Cerebellar nuclear complex (tissue), 1 donor: ENCODE results near the gene ATP6V1G2.

Source experiments
- DNase-seq, 2 experiments: peaks; one replicate each; lab custom pipeline; 2025; lab: John Stamatoyannopoulos, UW

The ATP6V1G2 gene

DNA sequence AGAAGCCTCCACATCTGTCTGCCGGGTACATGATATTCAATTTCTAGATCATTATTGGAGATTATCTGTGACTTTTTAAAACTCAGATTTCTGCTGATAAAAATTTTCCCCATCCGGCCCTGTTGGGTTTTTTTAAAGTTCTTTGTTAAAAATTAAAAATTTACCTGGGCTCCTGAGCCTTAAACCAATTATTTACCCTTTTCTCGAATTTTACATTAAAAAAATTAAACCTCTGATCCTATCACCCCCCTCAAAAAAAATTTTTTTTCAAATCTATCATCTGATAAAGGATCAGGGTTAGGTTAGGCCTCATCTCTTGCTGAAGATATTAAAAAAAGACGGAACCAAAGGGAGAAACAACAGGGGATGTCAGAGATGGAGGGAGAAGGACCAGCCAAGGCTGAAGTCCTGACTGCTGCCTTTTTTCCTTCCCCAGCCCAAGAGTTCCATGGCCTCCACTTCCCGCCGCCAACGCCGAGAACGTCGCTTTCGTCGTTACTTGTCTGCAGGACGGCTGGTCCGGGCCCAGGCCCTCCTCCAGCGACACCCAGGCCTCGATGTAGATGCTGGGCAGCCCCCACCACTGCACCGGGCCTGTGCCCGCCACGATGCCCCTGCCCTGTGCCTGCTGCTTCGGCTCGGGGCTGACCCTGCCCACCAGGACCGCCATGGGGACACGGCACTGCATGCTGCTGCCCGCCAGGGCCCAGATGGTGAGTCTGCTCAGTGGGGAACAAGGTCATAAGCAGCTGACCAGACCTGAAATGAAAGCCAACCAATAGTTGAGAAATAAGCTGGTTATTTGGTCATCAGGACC is 1.5 kb upstream of the ATP6V1G2 start:
- DNase-seq: no peak

GRCh38 chr6:31546958-31547726 is 734 bp upstream of the ATP6V1G2 start, which contains the start of gene NFKBIL1:
NFKBIL1 (plus strand) TSS chr6:31547608; CDS start chr6:31547695, 87 bp downstream.
- DNase-seq: peak; percentile 72 to 97

GRCh38 chr6:31545291-31545690 is 1.1 kb downstream of the ATP6V1G2 start:
- DNase-seq: no peak

DNA sequence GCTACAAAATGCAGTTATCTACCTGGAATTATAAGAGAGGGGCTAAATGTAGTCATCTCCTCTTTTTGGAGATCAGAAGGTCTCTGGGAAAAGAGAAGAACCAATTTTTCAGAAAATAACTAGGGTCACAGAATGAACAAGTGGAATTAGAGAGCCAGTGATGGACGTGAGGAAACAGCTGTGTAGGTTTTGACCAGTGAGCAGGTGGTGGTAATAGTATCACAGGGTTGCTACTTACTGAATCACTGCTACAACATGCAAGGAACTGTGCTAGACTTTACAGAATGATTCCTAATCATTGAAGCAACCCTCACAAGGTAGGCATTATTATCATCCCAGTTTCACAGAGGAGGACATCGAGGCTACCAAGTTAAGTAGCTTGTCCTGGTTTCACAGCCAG is 1.7 kb downstream of the ATP6V1G2 start:
- DNase-seq: no peak

GRCh38 chr6:31543639-31544038 is 2.8 kb downstream of the ATP6V1G2 start:
- DNase-seq: no peak

- DNase-seq: peak; percentile 27 to 84
Measured at GRCh38 chr6:31541658-31542521, 4.5 kb downstream of the ATP6V1G2 start, which contains the start of gene DDX39B. DDX39B (minus strand) TSS chr6:31542003; CDS start chr6:31540532, 1,471 bp downstream.

- no peak for DNase-seq
Measured at GRCh38 chr6:31541059-31541657, 5.2 kb downstream of the ATP6V1G2 start.

DNA sequence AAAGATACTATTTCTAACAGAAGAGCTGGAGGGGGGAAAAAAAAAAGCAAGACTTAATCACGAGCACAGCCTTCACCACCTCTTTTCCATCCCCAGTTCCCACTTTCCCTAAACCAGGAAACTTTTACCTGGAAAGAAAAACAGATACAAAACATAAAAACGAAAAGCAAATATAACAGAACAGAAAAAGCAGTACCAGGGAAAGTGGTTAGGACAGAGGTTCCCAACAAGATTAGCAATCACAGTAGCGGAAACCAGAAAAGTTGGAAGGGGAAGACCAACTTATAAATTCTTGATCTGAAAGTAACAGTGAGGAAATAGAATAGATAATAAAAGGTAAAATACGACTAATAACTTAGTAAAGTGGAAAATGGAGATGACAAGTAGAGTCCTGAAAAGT is 5.8 kb downstream of the ATP6V1G2 start:
- DNase-seq: no peak

DNA sequence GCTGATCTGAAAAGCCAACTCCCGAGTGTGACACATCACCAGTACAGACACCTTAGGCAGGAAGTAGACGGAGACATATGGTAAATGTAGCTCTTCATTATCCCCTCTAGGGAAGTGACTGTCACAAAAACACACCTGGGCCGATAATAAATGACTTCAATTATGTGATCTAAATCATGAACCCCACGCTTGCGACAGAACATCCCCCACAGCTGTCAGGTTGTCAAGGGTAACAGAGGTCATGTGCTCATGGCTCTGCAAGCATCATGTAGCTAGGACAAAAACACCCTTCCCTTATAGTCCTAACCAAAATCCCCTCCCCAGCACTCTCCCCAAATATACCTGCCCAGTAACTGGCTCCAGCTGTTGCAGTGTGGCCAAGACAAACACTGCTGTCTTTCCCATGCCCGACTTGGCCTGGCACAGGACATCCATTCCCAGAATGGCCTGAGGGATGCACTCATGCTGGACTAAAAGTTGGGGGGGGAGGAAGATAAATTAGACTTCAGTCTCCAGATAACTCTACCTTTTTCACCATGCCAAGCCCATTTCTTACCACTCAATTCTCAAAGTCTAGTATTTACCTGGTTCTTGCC is 7.5 kb downstream of the ATP6V1G2 start:
- DNase-seq: no peak

- DNase-seq: no peak
Measured at GRCh38 chr6:31535538-31536324, 10.7 kb downstream of the ATP6V1G2 start.

GRCh38 chr6:31534521-31535040 is 11.8 kb downstream of the ATP6V1G2 start:
- no peak for DNase-seq

GRCh38 chr6:31534011-31534410 is 12.4 kb downstream of the ATP6V1G2 start:
- no peak for DNase-seq

DNA sequence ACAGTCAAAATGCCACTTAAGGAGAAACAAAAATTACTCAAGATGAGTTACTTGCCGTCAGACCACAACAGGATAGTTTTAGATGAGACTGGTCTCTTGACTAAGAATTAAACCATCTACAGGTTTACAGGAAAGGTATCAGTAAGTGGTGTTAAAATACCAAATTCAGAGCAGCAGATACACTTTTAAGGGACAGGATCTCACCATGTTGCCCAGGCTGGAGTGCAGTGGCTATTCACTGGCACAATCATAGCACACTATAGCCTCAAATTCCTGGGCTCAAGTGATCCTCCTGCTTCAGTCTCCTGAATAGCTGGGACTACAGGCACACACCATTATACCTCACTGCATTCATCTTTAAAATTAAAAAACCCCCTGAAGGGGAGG is 13.0 kb downstream of the ATP6V1G2 start:
- DNase-seq: no peak

DNA sequence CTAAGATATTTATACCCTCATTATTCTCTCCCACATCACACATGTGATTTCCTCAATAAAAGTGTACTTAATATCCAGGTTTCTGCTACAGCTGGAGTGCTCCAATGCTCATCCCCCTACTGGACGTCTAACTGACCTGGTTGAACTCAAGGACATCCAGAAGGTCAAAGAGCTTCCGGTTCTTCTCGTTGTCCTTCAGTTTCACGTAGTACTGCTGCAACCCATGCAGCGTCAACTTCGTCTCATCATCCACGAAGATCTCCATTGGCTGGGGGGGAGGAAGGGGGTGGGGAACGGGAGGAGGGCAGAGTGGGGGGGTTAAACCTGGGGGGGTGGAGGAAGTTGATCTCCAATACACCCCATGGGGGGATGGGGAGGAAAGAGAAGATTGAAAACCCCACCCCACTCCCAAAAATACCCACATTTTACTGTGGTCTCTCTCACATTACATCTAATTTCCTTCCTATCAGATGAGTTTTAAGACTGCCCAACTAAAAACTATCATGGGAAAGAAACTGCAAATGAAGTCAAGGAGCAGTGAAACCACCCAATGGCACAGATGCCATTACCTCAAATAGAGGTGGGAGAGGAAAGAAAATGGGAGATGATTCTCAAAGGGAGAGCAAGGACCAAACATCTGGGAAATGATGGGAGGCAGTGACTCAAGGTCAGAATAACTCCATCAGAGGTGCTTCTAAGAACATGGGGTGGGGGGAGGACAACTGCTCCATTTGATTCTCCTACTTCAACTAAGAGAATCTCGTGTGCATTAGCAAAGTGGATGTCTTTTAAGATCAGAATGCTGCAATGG is 13.6 kb downstream of the ATP6V1G2 start:
- DNase-seq: no peak

DNA sequence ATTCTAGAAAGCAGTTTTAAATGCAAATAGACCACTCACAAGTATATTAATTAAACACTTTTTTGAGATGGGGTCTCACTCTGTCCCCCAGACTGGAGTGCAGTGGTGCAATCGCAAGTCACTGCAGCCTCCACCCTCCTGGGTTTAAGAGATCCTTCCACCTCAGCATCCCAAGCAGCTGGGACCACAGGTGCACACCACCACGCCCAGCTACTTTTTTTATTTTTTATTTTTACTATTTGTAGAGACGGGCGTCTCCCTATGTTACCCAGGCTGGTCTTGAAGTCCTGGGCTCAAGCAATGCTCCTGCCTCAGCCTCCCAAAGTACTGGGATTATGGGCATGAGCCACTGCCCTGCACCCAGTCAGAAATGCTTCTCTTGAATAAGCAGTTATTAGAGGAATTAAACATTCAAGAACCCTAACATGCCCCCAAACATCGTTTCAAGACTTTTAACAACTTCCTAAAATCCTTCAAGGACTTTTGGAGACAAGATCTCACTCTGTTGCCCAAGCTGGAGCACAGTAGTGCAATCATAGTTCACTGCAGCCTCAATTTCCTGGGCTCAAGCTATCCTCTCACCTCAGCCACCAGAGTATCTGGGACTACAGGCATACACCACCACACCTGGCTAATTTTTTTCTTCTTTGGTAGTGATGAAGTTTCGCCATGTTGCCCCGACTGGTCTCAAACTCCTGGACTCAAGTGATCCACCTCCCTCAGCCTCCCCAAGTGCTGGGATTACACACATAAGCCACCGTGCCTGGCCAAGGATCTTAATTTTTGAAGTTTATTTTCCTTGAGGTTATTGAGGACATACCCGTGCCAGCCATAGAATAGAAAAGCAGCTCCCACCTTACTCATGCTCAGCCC is 14.4 kb downstream of the ATP6V1G2 start:
- DNase-seq: no peak

DNA sequence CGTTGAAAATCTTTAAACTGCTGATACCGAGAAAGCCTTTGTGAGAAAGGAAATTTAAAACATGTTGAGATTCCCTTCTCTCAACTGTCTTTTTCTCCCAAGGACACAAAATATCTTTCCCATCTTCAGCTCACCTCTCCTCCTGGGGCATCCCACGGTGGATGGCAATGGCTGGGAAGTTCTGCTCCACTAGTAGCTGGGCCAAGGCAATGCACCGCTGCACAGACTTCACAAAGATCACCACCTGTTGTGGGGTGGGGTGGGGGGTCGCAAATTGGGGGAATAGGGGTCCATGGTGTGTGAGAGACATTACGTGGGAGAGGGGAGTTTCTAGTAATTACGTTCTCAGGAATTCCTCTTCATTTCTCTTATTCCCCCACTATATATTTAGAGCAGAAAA is 15.2 kb downstream of the ATP6V1G2 start:
- no peak for DNase-seq

GRCh38 chr6:31530659-31531058 is 15.7 kb downstream of the ATP6V1G2 start:
- DNase-seq: no peak
